ENCODE measurements around the gene SLC22A14. TPM values are rescaled to one million over a fixed set of nuclear protein-coding genes. Genes with fewer than 3 reads are reported as not detected.
"Not testable (repeated sequence)": the region's sequence is repeated elsewhere in the genome, so short reads cannot be mapped to it uniquely, and the experiment has no call there.

SLC22A14 gene
- total RNA-seq, 4 donors from 2014 or later = 0.28 TPM; not detected in 3

- TF ChIP-seq, protein P1, sequence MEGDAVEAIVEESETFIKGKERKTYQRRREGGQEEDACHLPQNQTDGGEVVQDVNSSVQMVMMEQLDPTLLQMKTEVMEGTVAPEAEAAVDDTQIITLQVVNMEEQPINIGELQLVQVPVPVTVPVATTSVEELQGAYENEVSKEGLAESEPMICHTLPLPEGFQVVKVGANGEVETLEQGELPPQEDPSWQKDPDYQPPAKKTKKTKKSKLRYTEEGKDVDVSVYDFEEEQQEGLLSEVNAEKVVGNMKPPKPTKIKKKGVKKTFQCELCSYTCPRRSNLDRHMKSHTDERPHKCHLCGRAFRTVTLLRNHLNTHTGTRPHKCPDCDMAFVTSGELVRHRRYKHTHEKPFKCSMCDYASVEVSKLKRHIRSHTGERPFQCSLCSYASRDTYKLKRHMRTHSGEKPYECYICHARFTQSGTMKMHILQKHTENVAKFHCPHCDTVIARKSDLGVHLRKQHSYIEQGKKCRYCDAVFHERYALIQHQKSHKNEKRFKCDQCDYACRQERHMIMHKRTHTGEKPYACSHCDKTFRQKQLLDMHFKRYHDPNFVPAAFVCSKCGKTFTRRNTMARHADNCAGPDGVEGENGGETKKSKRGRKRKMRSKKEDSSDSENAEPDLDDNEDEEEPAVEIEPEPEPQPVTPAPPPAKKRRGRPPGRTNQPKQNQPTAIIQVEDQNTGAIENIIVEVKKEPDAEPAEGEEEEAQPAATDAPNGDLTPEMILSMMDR (IDR thresholded peaks at IDR 0.05) = no peak
- no peak for TF ChIP-seq POLR2A (IDR thresholded peaks at IDR 0.05)
- Histone ChIP-seq H3K4me1 (no peaks in the 10 kb centered on the region), H3K36me3 (no peaks in the 10 kb centered on the region), H3K9me3 (no peaks in the 10 kb centered on the region), H3K4me3 (no peak overlapping the region), H3K27me3 (no peaks in the 10 kb centered on the region), H3K27ac (no peak overlapping the region)
- no peak for DNase-seq
- intact Hi-C loops (cut with DNase I; ENCODE audit: low total_unique reads) = no loop called here
These were observed 5.0 kb upstream of the SLC22A14 start for GRCh38 chr3:38276917-38277630.

GRCh38 chr3:38278841-38279240 lies 3.3 kb upstream of the SLC22A14 start:
- Histone ChIP-seq H3K36me3 (no peaks in the 10 kb centered on the region), H3K27ac (no peak overlapping the region), H3K27me3 (no peaks in the 10 kb centered on the region), H3K4me3 (no peak overlapping the region), H3K4me1 (no peaks in the 10 kb centered on the region), H3K9me3 (no peaks in the 10 kb centered on the region)
- no peak for TF ChIP-seq POLR2A (IDR thresholded peaks at IDR 0.05)
- TF ChIP-seq, protein P1 (IDR thresholded peaks at IDR 0.05) = no peak
- no peak for DNase-seq
- intact Hi-C loops (cut with DNase I; ENCODE audit: low total_unique reads) = no loop called here

- TF ChIP-seq, protein P1 (IDR thresholded peaks at IDR 0.05) = no peak
- TF ChIP-seq POLR2A (IDR thresholded peaks at IDR 0.05) = no peak
- intact Hi-C loops (cut with DNase I; ENCODE audit: low total_unique reads) = no loop called here
- Histone ChIP-seq H3K27me3 (no peaks in the 10 kb centered on the region), H3K4me3 (no peak overlapping the region), H3K9me3 (no peaks in the 10 kb centered on the region), H3K27ac (no peak overlapping the region), H3K36me3 (no peaks in the 10 kb centered on the region), H3K4me1 (no peaks in the 10 kb centered on the region)
- DNase-seq = no peak
These were observed 2.0 kb downstream of the SLC22A14 start for GRCh38 chr3:38283810-38284755.

DNA sequence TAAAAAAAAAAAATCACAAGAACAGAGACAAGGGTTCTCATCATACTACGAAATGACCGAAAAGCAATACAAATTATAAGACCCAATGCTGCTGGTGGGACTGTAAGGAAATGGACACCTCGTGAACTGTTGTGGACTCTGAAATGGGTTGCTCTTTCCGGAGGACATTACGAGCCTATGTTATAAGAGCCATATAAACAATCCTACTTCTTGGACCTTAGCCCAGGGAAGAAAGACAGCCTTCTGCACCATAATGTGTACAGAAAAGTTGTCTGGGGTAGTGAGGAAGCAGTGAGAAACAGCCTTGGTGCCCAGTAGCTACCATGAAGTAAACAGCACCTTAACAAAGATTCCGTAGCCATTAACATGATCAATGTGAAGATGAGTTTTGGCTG lies 2.7 kb downstream of the SLC22A14 start:
- Histone ChIP-seq H3K4me3 (no peak overlapping the region), H3K9me3 (no peaks in the 10 kb centered on the region), H3K4me1 (no peaks in the 10 kb centered on the region), H3K27me3 (no peaks in the 10 kb centered on the region), H3K36me3 (no peaks in the 10 kb centered on the region), H3K27ac (no peak overlapping the region)
- no peak for DNase-seq
- intact Hi-C loops (cut with DNase I; ENCODE audit: low total_unique reads) = no loop called here
- TF ChIP-seq, protein P1 (IDR thresholded peaks at IDR 0.05) = no peak
- no peak for TF ChIP-seq POLR2A (IDR thresholded peaks at IDR 0.05)

GRCh38 chr3:38289286-38290217 lies 7.5 kb downstream of the SLC22A14 start:
- H3K36me3 ChIP-seq; H3K4me1 ChIP-seq; H3K27me3 ChIP-seq; H3K9me3 ChIP-seq; intact Hi-C loops (cut with DNase I; ENCODE audit: low total_unique reads); H3K4me3 ChIP-seq; H3K27ac ChIP-seq; DNase-seq: not testable (repeated sequence)

DNA sequence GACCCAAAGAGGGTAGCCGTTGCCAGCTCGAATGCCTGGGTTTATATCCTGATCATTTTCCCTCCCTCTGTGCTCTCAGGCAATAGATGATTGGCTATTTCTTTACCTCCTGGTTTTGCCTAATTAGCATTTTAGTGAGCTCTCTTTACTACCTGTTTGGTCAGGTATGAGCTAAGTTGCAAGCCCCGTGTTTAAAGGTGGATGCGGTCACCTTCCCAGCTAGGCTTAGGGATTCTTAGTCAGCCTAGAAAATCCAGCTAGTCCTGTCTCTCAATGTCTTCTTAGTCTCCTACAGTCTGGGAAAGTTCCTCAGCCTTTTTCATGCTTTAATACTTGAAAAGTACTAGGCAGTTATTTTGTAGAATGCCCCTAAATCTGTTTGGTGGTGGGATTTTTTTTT lies 15.0 kb downstream of the SLC22A14 start:
- H3K36me3 ChIP-seq; H3K4me3 ChIP-seq; H3K9me3 ChIP-seq; intact Hi-C loops (cut with DNase I; ENCODE audit: low total_unique reads); H3K27ac ChIP-seq; H3K27me3 ChIP-seq; DNase-seq; H3K4me1 ChIP-seq: not testable (repeated sequence)
